Fibroblast of the aortic adventitia (primary cell): ENCODE measurements around the gene RBBP8NL. TPM values are rescaled to one million over a fixed set of nuclear protein-coding genes. Genes with fewer than 3 reads are reported as not detected.

Experiments used
- DNase-seq: peaks from one replicate; pipeline ENCODE4 v3.0.0-alpha.2; 2010; ENCODE audit warnings: low read depth
- H3K4me3 ChIP-seq: 2 replicates; pipeline ENCODE4 v1.5.1; 2011; ENCODE audit warnings: low read depth, mild to moderate bottlenecking, control low read depth, low read length, moderate library complexity
- CTCF ChIP-seq: IDR thresholded peaks from 2 replicates; pipeline ENCODE4 v1.5.1; 2011; ENCODE audit warnings: mild to moderate bottlenecking, low read length, control low read depth, inconsistent platforms; ENCODE audit not compliant: insufficient read depth
- total RNA-seq: library from RNA; depleted of rRNA; stranded (reverse); fragments of >200 nt; gene quantifications from 2 replicates; pipeline ENCODE4 v1.2.3, GENCODE V29; 2012; ENCODE audit warnings: low replicate concordance

Gene RBBP8NL
- total RNA-seq, 1 donor: not detected

DNA sequence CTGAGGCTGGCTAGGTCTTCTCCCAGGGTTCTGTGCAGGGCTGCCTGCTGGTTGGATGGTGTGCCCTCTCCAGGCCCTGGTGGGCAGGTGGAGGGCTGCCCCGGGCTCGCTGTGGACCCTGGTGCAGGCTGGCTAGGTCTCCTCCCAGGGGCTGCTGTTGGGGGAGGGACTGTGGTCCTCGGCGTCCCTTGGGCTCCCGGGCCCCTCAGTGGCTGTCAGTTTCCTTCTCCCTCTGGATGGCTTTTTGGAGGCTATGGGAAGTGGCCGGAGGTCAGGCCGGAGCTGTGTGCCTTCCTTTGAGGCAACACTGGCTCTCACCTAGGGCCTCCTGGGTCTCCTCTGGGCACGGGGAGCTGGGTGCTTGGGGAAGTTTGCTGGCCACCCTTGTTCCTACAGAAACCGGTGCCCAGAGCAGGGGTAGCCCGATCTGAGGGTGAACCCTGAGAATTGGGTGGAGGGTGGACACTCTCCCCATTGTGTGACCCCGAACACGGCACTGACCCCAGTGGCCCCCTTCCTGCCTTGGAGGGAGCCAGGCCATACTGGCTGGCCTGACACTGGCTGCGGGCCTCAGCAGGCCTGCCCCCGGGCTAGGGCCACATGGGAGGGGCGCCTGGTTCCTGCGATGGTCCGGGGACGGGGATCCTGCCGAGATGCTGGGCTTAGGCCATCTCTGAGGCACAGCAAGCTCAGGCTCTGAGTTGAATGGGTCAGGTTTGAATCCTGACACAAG is 16.4 kb downstream of the RBBP8NL start:
- no peak for DNase-seq
- no peak overlapping the region for H3K4me3 ChIP-seq
- no peak for TF ChIP-seq CTCF

DNA sequence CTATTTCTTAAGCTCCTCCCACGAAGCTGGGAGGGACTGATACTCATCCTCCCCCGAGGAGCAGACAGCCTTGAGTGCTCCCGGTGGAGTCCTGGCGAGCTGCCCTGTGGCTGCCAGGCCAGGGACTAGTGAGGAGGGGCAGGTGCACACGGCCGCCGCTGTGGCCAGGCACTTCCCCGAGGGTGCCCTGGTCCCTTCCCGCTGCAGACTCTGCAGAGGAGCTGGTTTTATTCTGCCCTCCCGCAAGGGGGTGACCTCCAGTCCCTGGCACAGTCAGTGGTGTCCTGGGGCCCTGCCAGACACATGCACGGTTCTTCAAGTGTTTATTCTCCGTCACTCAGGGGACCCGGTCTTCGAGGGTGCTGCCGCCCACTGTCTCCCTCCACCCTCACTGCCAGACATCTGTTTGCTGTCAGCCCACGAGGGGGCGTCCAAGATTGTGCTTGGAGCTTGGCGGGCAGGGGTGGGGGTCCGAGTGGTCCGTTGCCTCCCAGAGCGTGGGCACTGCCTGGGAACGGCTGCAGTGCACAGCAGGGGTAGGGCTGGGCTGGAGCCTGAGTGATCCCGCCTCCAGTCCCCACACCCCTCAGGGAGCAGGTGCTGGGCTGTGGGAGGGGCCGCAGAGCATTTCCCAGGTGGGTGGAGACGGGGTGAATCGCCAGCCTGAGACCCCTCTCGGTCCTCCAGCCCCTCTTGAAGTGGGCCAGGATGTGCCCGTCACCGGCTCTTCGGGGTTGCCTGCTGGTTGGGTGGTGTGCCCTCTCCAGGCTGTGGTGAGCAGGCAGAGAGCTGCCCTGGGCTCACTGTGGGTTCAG is 17.2 kb downstream of the RBBP8NL start:
- DNase-seq: no peak
- TF ChIP-seq CTCF: peak; percentile 42
- no peak overlapping the region for H3K4me3 ChIP-seq

DNA sequence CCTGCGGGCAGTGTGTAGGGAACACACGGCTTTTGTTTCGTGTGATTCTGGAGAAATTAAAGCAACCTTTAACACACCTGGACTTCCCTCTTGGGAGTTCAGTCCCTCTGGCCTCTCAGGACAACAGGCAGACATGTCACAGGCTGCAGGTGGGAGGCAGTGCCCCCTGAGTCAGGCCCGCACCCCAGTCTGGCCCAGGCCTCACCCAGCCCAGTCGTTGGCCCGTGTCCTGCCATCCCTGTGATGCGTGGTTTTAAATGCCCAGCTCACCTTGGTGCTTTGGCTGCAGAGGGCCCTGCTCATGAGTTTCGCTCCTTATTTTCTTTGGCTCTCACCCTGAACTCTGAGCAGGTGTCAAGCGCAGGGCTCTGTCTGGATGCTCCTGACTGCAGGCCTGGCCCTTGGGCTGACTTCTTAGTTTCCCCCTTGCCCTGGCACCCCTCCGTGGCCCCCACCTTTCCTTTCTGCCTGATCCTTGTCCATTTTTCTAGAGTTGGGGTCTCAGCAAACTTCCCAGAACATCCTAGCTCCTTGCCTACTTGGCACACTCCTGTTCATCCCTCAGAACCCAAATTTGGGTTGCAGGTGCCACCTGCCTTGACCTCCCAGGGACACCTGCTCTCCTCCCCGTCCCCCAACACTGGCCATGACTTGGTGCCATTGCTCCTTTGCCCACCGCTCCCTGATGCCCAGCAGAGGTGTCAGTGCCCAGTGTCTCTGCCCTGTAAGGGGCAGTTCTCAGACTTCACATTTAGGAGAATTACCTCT is 18.1 kb downstream of the RBBP8NL start:
- no peak for DNase-seq
- TF ChIP-seq CTCF: no peak
- no peak overlapping the region for H3K4me3 ChIP-seq

DNA sequence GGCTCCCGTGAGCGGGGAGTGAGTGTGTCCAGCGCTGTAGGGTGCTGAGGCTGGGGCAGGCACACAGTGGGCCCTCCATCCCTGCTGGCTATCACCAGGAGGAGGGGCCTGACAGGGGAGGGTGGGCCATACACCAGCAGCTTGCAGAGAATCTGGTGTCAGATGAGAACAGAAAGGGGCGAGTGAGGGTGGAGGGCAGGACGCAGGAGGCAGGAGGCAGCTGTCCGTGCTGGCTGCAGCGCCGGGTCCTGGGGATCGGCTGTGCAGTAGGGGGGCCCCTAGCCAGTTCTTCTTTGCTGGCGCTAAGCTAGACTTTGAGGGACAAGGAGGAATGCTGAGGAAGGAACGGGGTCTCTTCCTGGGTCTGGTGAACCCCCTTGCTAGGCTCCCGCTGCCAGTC is 18.7 kb downstream of the RBBP8NL start:
- DNase-seq: no peak
- no peak overlapping the region for H3K4me3 ChIP-seq
- no peak for TF ChIP-seq CTCF

- DNase-seq: no peak
- no peak overlapping the region for H3K4me3 ChIP-seq
- no peak for TF ChIP-seq CTCF
Measured at GRCh38 chr20:62408055-62408454, 19.3 kb downstream of the RBBP8NL start.

DNA sequence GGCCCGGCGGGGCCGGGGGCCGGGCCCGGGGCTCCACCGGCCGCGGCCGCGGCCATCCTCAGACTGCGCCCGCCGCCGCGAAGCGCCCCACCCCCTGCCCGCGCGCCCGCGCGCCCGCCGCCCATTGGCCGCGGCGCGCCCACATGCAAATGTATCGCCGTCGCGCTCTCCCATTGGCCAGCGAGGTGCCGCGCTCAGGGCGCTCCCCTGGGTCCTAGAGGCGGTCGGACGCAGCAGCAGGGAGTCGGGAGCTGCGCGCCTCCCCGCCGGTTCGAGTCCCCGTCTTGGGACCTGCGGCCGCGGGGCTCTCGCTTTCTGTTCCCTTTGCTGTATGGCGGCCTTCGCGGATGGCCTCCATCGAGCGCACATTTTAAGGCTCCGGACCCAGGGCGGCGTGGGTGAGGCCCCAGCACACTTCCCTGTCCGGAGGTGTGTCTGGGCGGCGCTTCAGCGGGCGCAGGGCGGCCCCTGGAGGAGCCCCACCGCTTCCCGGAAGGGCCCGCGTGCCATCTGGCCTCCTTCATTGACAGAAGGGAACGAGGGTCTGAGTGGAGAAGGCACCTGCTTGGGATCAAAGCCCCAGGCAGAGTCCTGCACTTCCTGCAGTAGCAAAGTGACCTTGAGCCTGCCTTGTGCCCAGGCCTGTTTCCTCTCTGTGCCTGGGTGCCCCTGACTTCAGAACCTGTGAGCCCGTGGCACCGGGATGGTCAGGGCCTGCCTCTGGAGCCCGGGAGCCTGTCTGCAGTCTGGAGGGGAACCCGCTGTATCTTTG is 19.9 kb downstream of the RBBP8NL start, which contains the start of gene CABLES2:
CABLES2 (minus strand) TSS at position 65 of the 772 bp plus-strand sequence; CDS start at position 56, 9 bp downstream.
- TF ChIP-seq CTCF: no peak

More for the DNA sequence above, 19.9 kb downstream of the RBBP8NL start, which contains the start of gene CABLES2:
- peak; percentile 90 for DNase-seq
- H3K4me3 ChIP-seq: peak within 1 kb of the TSS; percentile 75
